H9 (cell line): ENCODE results near the gene SLC11A1. TPM values are rescaled to one million over a fixed set of nuclear protein-coding genes. Genes with fewer than 3 reads are reported as not detected.

Experiments used
- DNase-seq: peaks from one replicate; pipeline ENCODE4 v3.0.0-alpha.2; 2017
- H2AFZ ChIP-seq: one replicate; pipeline ENCODE4 v1.6.1; 2013; ENCODE audit warnings: mild to moderate bottlenecking, low read length, control low read depth, moderate library complexity
- H2AK5ac ChIP-seq: 2 replicates; pipeline ENCODE4 v1.6.1; 2013; ENCODE audit warnings: low read length, control low read depth, mixed read lengths; ENCODE audit not compliant: insufficient read length
- H2BK120ac ChIP-seq: one replicate; pipeline ENCODE4 v1.6.1; 2013; ENCODE audit warnings: low read depth, mild to moderate bottlenecking, low read length, control low read depth, inconsistent platforms; ENCODE audit not compliant: poor library complexity, severe bottlenecking
- H2BK12ac ChIP-seq: 2 replicates; pipeline ENCODE4 v1.6.1; 2013; ENCODE audit warnings: low read length, control low read depth, mixed read lengths, low read depth; ENCODE audit not compliant: insufficient read length
- H2BK15ac ChIP-seq: 2 replicates; pipeline ENCODE4 v1.6.1; 2013; ENCODE audit warnings: low read depth, low read length, control low read depth
- H2BK20ac ChIP-seq: one replicate; pipeline ENCODE4 v1.6.1; 2013; ENCODE audit warnings: low read depth, mild to moderate bottlenecking, low read length, control low read depth, inconsistent platforms; ENCODE audit not compliant: poor library complexity, severe bottlenecking
- H2BK5ac ChIP-seq: 2 replicates; pipeline ENCODE4 v1.6.1; 2013; ENCODE audit warnings: low read length, control low read depth, mixed read lengths; ENCODE audit not compliant: insufficient read length
- H3K14ac ChIP-seq: 2 replicates; pipeline ENCODE4 v1.6.1; 2013; ENCODE audit warnings: low read length, control low read depth; ENCODE audit not compliant: insufficient read depth
- H3K18ac ChIP-seq: 2 replicates; pipeline ENCODE4 v1.6.1; 2013; ENCODE audit warnings: low read depth, mild to moderate bottlenecking, mixed read lengths, low read length, control low read depth; ENCODE audit not compliant: insufficient read length
- H3K23ac ChIP-seq: 2 replicates; pipeline ENCODE4 v1.6.1; 2013; ENCODE audit warnings: low read length, control low read depth, mixed read lengths, low read depth; ENCODE audit not compliant: insufficient read length
- H3K23me2 ChIP-seq: 2 replicates; pipeline ENCODE4 v1.6.1; 2013; ENCODE audit warnings: low read depth, mild to moderate bottlenecking, mixed read lengths, low read length, control low read depth; ENCODE audit not compliant: insufficient read length, poor library complexity, severe bottlenecking
- H3K27ac ChIP-seq: 2 replicates; pipeline ENCODE4 v1.5.1; 2013; ENCODE audit warnings: low read length, control low read depth, mixed read lengths, low read depth; ENCODE audit not compliant: insufficient read length
- H3K27me3 ChIP-seq: 2 replicates; pipeline ENCODE4 v1.6.1; 2013; ENCODE audit warnings: low read length, control low read depth, inconsistent platforms; ENCODE audit not compliant: insufficient read depth
- H3K4ac ChIP-seq: 2 replicates; pipeline ENCODE4 v1.6.1; 2013; ENCODE audit warnings: low read depth, mild to moderate bottlenecking, control low read depth, inconsistent platforms, low read length, moderate library complexity
- H3K4me1 ChIP-seq: 2 replicates; pipeline ENCODE4 v1.6.1; 2013; ENCODE audit warnings: low read length, control low read depth, inconsistent platforms; ENCODE audit not compliant: insufficient read depth
- H3K4me2 ChIP-seq: 2 replicates; pipeline ENCODE4 v1.6.1; 2013; ENCODE audit warnings: low read length, control low read depth, mixed read lengths; ENCODE audit not compliant: insufficient read length, insufficient read depth
- H3K56ac ChIP-seq: 2 replicates; pipeline ENCODE4 v1.6.1; 2013; ENCODE audit warnings: low read depth, mild to moderate bottlenecking, mixed read lengths, low read length, control low read depth; ENCODE audit not compliant: insufficient read length
- H3K79me1 ChIP-seq: 2 replicates; pipeline ENCODE4 v1.6.1; 2013; ENCODE audit warnings: low read depth, mild to moderate bottlenecking, moderate library complexity, low read length, control low read depth, inconsistent platforms; ENCODE audit not compliant: insufficient read depth, poor library complexity, severe bottlenecking
- H3K79me2 ChIP-seq: 2 replicates; pipeline ENCODE4 v1.6.1; 2013; ENCODE audit warnings: low read length, control low read depth, inconsistent platforms; ENCODE audit not compliant: insufficient read depth
- H3K9ac ChIP-seq: 2 replicates; pipeline ENCODE4 v1.6.1; 2013; ENCODE audit warnings: low read length, control low read depth, mixed read lengths; ENCODE audit not compliant: insufficient read length; ENCODE audit errors: extremely low read depth
- H3K9me3 ChIP-seq: one replicate; pipeline ENCODE4 v1.6.1; 2013; ENCODE audit warnings: low read depth, low read length, inconsistent platforms; ENCODE audit not compliant: control insufficient read depth
- H3T11ph ChIP-seq: one replicate; pipeline ENCODE4 v1.6.1; 2013; ENCODE audit warnings: mild to moderate bottlenecking, low read length, control low read depth, inconsistent platforms
- H4K20me1 ChIP-seq: one replicate; pipeline ENCODE4 v1.6.1; 2013; ENCODE audit not compliant: control insufficient read depth, insufficient read length, insufficient read depth
- H4K5ac ChIP-seq: 2 replicates; pipeline ENCODE4 v1.6.1; 2013; ENCODE audit warnings: low read depth, mild to moderate bottlenecking, mixed read lengths, low read length, control low read depth; ENCODE audit not compliant: insufficient read length
- H4K8ac ChIP-seq: replicated peaks from 2 replicates; pipeline ENCODE4 v1.6.1; 2013; ENCODE audit warnings: low read length, control low read depth, mixed read lengths, low read depth; ENCODE audit not compliant: insufficient read length
- H4K91ac ChIP-seq: 2 replicates; pipeline ENCODE4 v1.6.1; 2013; ENCODE audit warnings: low read depth, mild to moderate bottlenecking, moderate library complexity, mixed read lengths, low read length, control low read depth; ENCODE audit not compliant: insufficient read length
- H3K27ac Mint-ChIP-seq, 3 experiments: 2 replicates in 2 of 3; 3 replicates in 1 of 3; pipeline ENCODE4 v1.8.0; 2020 to 2021; ENCODE audit warnings: mixed read lengths in 3 of 3, mild to moderate bottlenecking in 1 of 3, moderate library complexity in 1 of 3
- H3K27me3 Mint-ChIP-seq: 2 replicates; pipeline ENCODE4 v1.8.0; 2021; ENCODE audit warnings: low read depth, mild to moderate bottlenecking, moderate library complexity, mixed read lengths
- H3K36me3 Mint-ChIP-seq, 3 experiments: 2 replicates in 2 of 3; 3 replicates in 1 of 3; pipeline ENCODE4 v1.8.0; 2020 to 2021; ENCODE audit warnings: low read depth in 3 of 3, mixed read lengths in 3 of 3; ENCODE audit not compliant: insufficient read depth in 1 of 3
- H3K4me1 Mint-ChIP-seq, 2 experiments: 2 replicates each; pipeline ENCODE4 v1.8.0; 2020; ENCODE audit warnings: mixed read lengths in 2 of 2
- H3K4me3 Mint-ChIP-seq, 2 experiments: 2 replicates in 1 of 2; 3 replicates in 1 of 2; pipeline ENCODE4 v1.8.0; 2020 to 2021; ENCODE audit warnings: mild to moderate bottlenecking in 2 of 2, mixed read lengths in 2 of 2, moderate library complexity in 1 of 2
- H3K9me3 Mint-ChIP-seq, 2 experiments: 2 replicates in 1 of 2; 3 replicates in 1 of 2; pipeline ENCODE4 v1.8.0; 2020; ENCODE audit warnings: mild to moderate bottlenecking in 2 of 2, mixed read lengths in 2 of 2, moderate library complexity in 1 of 2
- WGBS: extraction: QIAGEN DNeasy Blood & Tissue Kit; methylation state at CpG from one replicate; pipeline ENCODE4 v1.1.7; 2013; ENCODE audit warnings: missing lambda C conversion rate, low lambda C conversion rate, mixed read lengths; ENCODE audit not compliant: insufficient read length; ENCODE audit errors: extremely low coverage; 5-methylcytosine and 5-hydroxymethylcytosine counted together
- total RNA-seq: library from RNA; stranded (reverse); gene quantifications from 2 replicates; pipeline ENCODE4 v1.2.1, GENCODE V29; 2021
- TF ChIP-seq, protein P1 (sequence below): fragments of 200-600 bp; sonication (generic); conservative IDR thresholded peaks from 3 replicates; pipeline ENCODE4 v1.8.0; 2021; ENCODE audit warnings: antibody characterized with exemption, mild to moderate bottlenecking

The SLC11A1 gene
- total RNA-seq, 1 experiment from 2014 or later: 0.11 TPM

DNA sequence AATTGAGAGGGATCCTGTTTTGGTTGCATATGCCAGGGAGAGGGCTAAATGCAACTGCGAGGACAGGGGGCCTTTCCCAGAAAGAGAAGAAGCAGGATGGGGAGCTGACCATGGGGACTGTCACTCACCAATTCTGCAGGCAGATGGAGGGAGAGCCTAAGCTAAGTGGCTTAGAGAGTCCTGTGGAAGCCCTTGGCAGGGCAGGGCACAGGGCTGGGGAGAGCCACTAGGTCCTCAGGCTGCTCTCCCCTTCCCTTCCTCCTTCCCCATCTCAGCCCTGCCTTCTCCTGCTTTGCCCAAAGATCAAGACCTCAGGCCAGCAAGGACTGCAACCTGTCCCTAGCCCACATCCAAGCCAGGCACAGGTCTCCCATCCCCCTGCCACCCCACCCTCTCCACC is 49.8 kb upstream of the SLC11A1 start:
- no peaks in the 10 kb centered on the region for H4K20me1 ChIP-seq
- no peak overlapping the region for H2AFZ ChIP-seq
- peak overlapping the region in 2 of 3 experiments; percentile 85 to 91; a peak in 4 of 7 replicates for H3K27ac Mint-ChIP-seq
- no CpG with 5 or more reads among the region's 1 CpG for WGBS
- TF ChIP-seq, protein P1, sequence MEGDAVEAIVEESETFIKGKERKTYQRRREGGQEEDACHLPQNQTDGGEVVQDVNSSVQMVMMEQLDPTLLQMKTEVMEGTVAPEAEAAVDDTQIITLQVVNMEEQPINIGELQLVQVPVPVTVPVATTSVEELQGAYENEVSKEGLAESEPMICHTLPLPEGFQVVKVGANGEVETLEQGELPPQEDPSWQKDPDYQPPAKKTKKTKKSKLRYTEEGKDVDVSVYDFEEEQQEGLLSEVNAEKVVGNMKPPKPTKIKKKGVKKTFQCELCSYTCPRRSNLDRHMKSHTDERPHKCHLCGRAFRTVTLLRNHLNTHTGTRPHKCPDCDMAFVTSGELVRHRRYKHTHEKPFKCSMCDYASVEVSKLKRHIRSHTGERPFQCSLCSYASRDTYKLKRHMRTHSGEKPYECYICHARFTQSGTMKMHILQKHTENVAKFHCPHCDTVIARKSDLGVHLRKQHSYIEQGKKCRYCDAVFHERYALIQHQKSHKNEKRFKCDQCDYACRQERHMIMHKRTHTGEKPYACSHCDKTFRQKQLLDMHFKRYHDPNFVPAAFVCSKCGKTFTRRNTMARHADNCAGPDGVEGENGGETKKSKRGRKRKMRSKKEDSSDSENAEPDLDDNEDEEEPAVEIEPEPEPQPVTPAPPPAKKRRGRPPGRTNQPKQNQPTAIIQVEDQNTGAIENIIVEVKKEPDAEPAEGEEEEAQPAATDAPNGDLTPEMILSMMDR: no peak
- H3K27me3 Mint-ChIP-seq: no peaks in the 10 kb centered on the region
- H3K56ac ChIP-seq: no peak overlapping the region
- no peak overlapping the region for H2AK5ac ChIP-seq
- H3K18ac ChIP-seq: no peak overlapping the region
- H2BK120ac ChIP-seq: no peak overlapping the region
- no peak overlapping the region for H2BK20ac ChIP-seq
- no peak overlapping the region for H4K5ac ChIP-seq
- no peak overlapping the region for H3K4ac ChIP-seq
- H3K79me2 ChIP-seq: no peaks in the 10 kb centered on the region
- no peak overlapping the region for H3K4me2 ChIP-seq
- H3K4me1 Mint-ChIP-seq: peaks cover 21 to 32% of the 10 kb centered on the region in 2 experiments
- H3K4me1 ChIP-seq: no peaks in the 10 kb centered on the region; the same call in 1 of the 2 replicates
- no peak overlapping the region for H2BK15ac ChIP-seq
- no peak overlapping the region for H3T11ph ChIP-seq
- no peaks in the 10 kb centered on the region for H3K9me3 ChIP-seq
- H3K36me3 Mint-ChIP-seq: no peaks in the 10 kb centered on the region
- DNase-seq: no peak
- no peak overlapping the region for H4K8ac ChIP-seq
- no peak overlapping the region for H3K9ac ChIP-seq
- H3K27ac ChIP-seq: no peak overlapping the region
- no peaks in the 10 kb centered on the region for H3K27me3 ChIP-seq
- no peak overlapping the region for H3K4me3 Mint-ChIP-seq
- H4K91ac ChIP-seq: no peak overlapping the region
- no peak overlapping the region for H3K23ac ChIP-seq
- no peaks in the 10 kb centered on the region for H3K9me3 Mint-ChIP-seq
- no peaks in the 10 kb centered on the region for H3K79me1 ChIP-seq
- no peak overlapping the region for H2BK12ac ChIP-seq
- no peaks in the 10 kb centered on the region for H3K23me2 ChIP-seq
- H3K14ac ChIP-seq: no peak overlapping the region
- no peak overlapping the region for H2BK5ac ChIP-seq
